ENCODE data around the gene WDR1.
A peak's percentile ranks its signal among the peaks of the same experiment; 100 is the strongest.

The WDR1 gene

GRCh38 chr4:10114607-10115006, 2.0 kb downstream of the WDR1 start:
- no peak overlapping the region for H3K9ac ChIP-seq (ENCODE audit: low read length in 5 of 5)
- peak overlapping the region; percentile 93 for H3K27ac ChIP-seq (ENCODE audit: low read depth, low read length)
- H3K9me3 ChIP-seq (ENCODE audit: control insufficient read depth in 5 of 5, low read length in 5 of 5), result no peaks in the 10 kb centered on the region
- H3K4me3 ChIP-seq (ENCODE audit: low read depth in 1 of 5, low read length in 5 of 5), result peak overlapping the region in 3 of 5 donors; percentile 82 to 89 (median 84)
- H3K27me3 ChIP-seq (ENCODE audit: control insufficient read depth in 5 of 5, insufficient read depth in 4 of 5, low read length in 5 of 5), result no peaks in the 10 kb centered on the region
- H3K4me1 ChIP-seq (ENCODE audit: control insufficient read depth in 5 of 5, insufficient read depth in 5 of 5, low read length in 5 of 5), result peaks cover 9 to 65% (median 44%) of the 10 kb centered on the region in 5 donors
- peaks cover 0 to 55% (median 51%) of the 10 kb centered on the region in 5 donors for H3K36me3 ChIP-seq (ENCODE audit: control insufficient read depth in 5 of 5, insufficient read depth in 5 of 5, low read length in 5 of 5)

DNA sequence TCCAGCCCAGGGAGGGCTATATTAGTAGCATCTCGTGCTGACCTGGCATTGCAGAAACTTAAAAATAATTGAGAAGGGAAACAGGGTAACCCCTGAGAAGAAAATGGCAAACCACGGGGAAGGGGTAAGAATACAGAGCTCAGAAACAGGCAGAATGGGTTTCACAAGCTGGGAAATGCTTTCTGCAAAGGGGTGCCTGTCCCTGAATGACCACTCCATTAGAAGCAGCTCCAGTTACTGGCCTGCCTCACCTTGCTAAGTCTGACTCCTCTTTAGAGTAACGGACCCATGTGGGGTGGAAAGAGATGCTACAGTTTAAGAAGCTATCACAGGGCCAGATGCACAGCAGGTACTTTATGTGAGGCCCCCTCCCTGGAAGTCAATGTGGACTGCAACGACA, 2.5 kb downstream of the WDR1 start:
- Histone ChIP-seq H3K9ac (ENCODE audit: low read length in 5 of 5) (no peak overlapping the region), H3K36me3 (ENCODE audit: control insufficient read depth in 5 of 5, insufficient read depth in 5 of 5, low read length in 5 of 5) (peaks cover 0 to 60% (median 56%) of the 10 kb centered on the region in 5 donors), H3K27me3 (ENCODE audit: control insufficient read depth in 5 of 5, insufficient read depth in 4 of 5, low read length in 5 of 5) (no peaks in the 10 kb centered on the region), H3K27ac (ENCODE audit: low read depth, low read length) (peak overlapping the region; percentile 93), H3K4me3 (ENCODE audit: low read depth in 1 of 5, low read length in 5 of 5) (no peak overlapping the region), H3K9me3 (ENCODE audit: control insufficient read depth in 5 of 5, low read length in 5 of 5) (no peaks in the 10 kb centered on the region), H3K4me1 (ENCODE audit: control insufficient read depth in 5 of 5, insufficient read depth in 5 of 5, low read length in 5 of 5) (peaks cover 9 to 70% (median 48%) of the 10 kb centered on the region in 5 donors)

DNA sequence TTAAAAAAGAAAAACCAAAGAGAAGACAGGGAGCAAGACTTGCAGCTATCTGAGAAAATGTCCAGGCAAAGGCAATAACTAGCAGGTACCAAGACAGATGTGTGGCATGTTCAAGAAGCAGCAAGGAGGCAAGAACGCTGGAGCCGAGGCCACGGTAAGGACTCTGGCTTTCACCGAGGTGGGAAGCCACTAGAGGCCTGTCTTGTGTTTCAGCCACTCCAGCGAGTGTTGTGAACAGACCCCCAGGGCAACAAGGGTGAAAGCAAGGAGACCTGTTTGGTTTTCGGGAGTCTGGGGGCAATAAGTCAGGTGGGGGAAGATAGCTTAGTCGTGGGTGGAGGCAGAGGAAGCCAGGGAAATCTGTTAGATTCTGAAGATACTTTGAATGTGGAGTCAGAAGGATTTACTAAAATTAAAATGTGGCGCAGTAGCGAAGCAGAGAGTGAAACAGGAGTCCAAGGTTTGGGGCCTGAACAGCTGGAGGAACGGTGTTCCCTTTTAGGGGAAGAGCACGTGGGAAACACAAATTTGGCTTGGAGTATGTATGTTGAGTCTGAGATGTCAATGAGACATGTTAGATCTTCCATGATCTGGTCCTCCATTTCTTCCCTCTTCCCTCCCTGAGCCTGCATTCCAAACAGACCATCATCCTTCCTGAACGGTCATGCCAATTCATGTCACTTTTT, 3.1 kb downstream of the WDR1 start:
- H3K4me3 ChIP-seq (ENCODE audit: low read depth in 1 of 5, low read length in 5 of 5), result no peak overlapping the region
- peaks cover 0 to 63% (median 58%) of the 10 kb centered on the region in 5 donors for H3K36me3 ChIP-seq (ENCODE audit: control insufficient read depth in 5 of 5, insufficient read depth in 5 of 5, low read length in 5 of 5)
- H3K9ac ChIP-seq (ENCODE audit: low read length in 5 of 5), result no peak overlapping the region
- no peaks in the 10 kb centered on the region for H3K27me3 ChIP-seq (ENCODE audit: control insufficient read depth in 5 of 5, insufficient read depth in 4 of 5, low read length in 5 of 5)
- peaks cover 9 to 76% (median 52%) of the 10 kb centered on the region in 5 donors for H3K4me1 ChIP-seq (ENCODE audit: control insufficient read depth in 5 of 5, insufficient read depth in 5 of 5, low read length in 5 of 5)
- H3K27ac ChIP-seq (ENCODE audit: low read depth, low read length), result no peak overlapping the region
- no peaks in the 10 kb centered on the region for H3K9me3 ChIP-seq (ENCODE audit: control insufficient read depth in 5 of 5, low read length in 5 of 5)

GRCh38 chr4:10112658-10113284, 3.8 kb downstream of the WDR1 start:
- Histone ChIP-seq H3K9ac (ENCODE audit: low read length in 5 of 5) (no peak overlapping the region), H3K4me1 (ENCODE audit: control insufficient read depth in 5 of 5, insufficient read depth in 5 of 5, low read length in 5 of 5) (peaks cover 9 to 78% (median 52%) of the 10 kb centered on the region in 5 donors), H3K27me3 (ENCODE audit: control insufficient read depth in 5 of 5, insufficient read depth in 4 of 5, low read length in 5 of 5) (no peaks in the 10 kb centered on the region), H3K27ac (ENCODE audit: low read depth, low read length) (no peak overlapping the region), H3K4me3 (ENCODE audit: low read depth in 1 of 5, low read length in 5 of 5) (no peak overlapping the region), H3K36me3 (ENCODE audit: control insufficient read depth in 5 of 5, insufficient read depth in 5 of 5, low read length in 5 of 5) (peaks cover 0 to 69% (median 63%) of the 10 kb centered on the region in 5 donors), H3K9me3 (ENCODE audit: control insufficient read depth in 5 of 5, low read length in 5 of 5) (no peaks in the 10 kb centered on the region)

- no peaks in the 10 kb centered on the region for H3K9me3 ChIP-seq (ENCODE audit: control insufficient read depth in 5 of 5, low read length in 5 of 5)
- H3K27me3 ChIP-seq (ENCODE audit: control insufficient read depth in 5 of 5, insufficient read depth in 4 of 5, low read length in 5 of 5), result no peaks in the 10 kb centered on the region
- H3K4me1 ChIP-seq (ENCODE audit: control insufficient read depth in 5 of 5, insufficient read depth in 5 of 5, low read length in 5 of 5), result peaks cover 13 to 86% (median 61%) of the 10 kb centered on the region in 5 donors
- H3K36me3 ChIP-seq (ENCODE audit: control insufficient read depth in 5 of 5, insufficient read depth in 5 of 5, low read length in 5 of 5), result peaks cover 0 to 71% (median 69%) of the 10 kb centered on the region in 5 donors
- H3K4me3 ChIP-seq (ENCODE audit: low read depth in 1 of 5, low read length in 5 of 5), result no peak overlapping the region
- H3K9ac ChIP-seq (ENCODE audit: low read length in 5 of 5), result no peak overlapping the region
- H3K27ac ChIP-seq (ENCODE audit: low read depth, low read length), result no peak overlapping the region
Measured at GRCh38 chr4:10111067-10111801, 5.4 kb downstream of the WDR1 start.

GRCh38 chr4:10109995-10110670, 6.5 kb downstream of the WDR1 start:
- H3K27ac ChIP-seq (ENCODE audit: low read depth, low read length), result no peak overlapping the region
- H3K36me3 ChIP-seq (ENCODE audit: control insufficient read depth in 5 of 5, insufficient read depth in 5 of 5, low read length in 5 of 5), result peaks cover 0 to 71% (median 68%) of the 10 kb centered on the region in 5 donors
- H3K4me3 ChIP-seq (ENCODE audit: low read depth in 1 of 5, low read length in 5 of 5), result no peak overlapping the region
- no peak overlapping the region for H3K9ac ChIP-seq (ENCODE audit: low read length in 5 of 5)
- peaks cover 10 to 83% (median 55%) of the 10 kb centered on the region in 5 donors for H3K4me1 ChIP-seq (ENCODE audit: control insufficient read depth in 5 of 5, insufficient read depth in 5 of 5, low read length in 5 of 5)
- no peaks in the 10 kb centered on the region for H3K9me3 ChIP-seq (ENCODE audit: control insufficient read depth in 5 of 5, low read length in 5 of 5)
- no peaks in the 10 kb centered on the region for H3K27me3 ChIP-seq (ENCODE audit: control insufficient read depth in 5 of 5, insufficient read depth in 4 of 5, low read length in 5 of 5)

- Histone ChIP-seq H3K9ac (ENCODE audit: low read length in 5 of 5) (no peak overlapping the region), H3K4me1 (ENCODE audit: control insufficient read depth in 5 of 5, insufficient read depth in 5 of 5, low read length in 5 of 5) (peaks cover 8 to 83% (median 55%) of the 10 kb centered on the region in 5 donors)
Measured at GRCh38 chr4:10108818-10109783, 7.5 kb downstream of the WDR1 start.

GRCh38 chr4:10108391-10108790, 8.2 kb downstream of the WDR1 start:
- peak overlapping the region; percentile 65 for H3K27ac ChIP-seq (ENCODE audit: low read depth, low read length)
- no peak overlapping the region for H3K4me3 ChIP-seq (ENCODE audit: low read depth in 1 of 5, low read length in 5 of 5)
- no peaks in the 10 kb centered on the region for H3K9me3 ChIP-seq (ENCODE audit: control insufficient read depth in 5 of 5, low read length in 5 of 5)
- H3K4me1 ChIP-seq (ENCODE audit: control insufficient read depth in 5 of 5, insufficient read depth in 5 of 5, low read length in 5 of 5), result peaks cover 8 to 80% (median 55%) of the 10 kb centered on the region in 5 donors
- peaks cover 0 to 64% (median 54%) of the 10 kb centered on the region in 5 donors for H3K36me3 ChIP-seq (ENCODE audit: control insufficient read depth in 5 of 5, insufficient read depth in 5 of 5, low read length in 5 of 5)
- H3K27me3 ChIP-seq (ENCODE audit: control insufficient read depth in 5 of 5, insufficient read depth in 4 of 5, low read length in 5 of 5), result no peaks in the 10 kb centered on the region
- no peak overlapping the region for H3K9ac ChIP-seq (ENCODE audit: low read length in 5 of 5)

More at GRCh38 chr4:10108818-10109783, 7.5 kb downstream of the WDR1 start:
- no peaks in the 10 kb centered on the region for H3K9me3 ChIP-seq (ENCODE audit: control insufficient read depth in 5 of 5, low read length in 5 of 5)
- no peak overlapping the region for H3K4me3 ChIP-seq (ENCODE audit: low read depth in 1 of 5, low read length in 5 of 5)
- no peaks in the 10 kb centered on the region for H3K27me3 ChIP-seq (ENCODE audit: control insufficient read depth in 5 of 5, insufficient read depth in 4 of 5, low read length in 5 of 5)
- H3K27ac ChIP-seq (ENCODE audit: low read depth, low read length), result no peak overlapping the region
- peaks cover 0 to 66% (median 59%) of the 10 kb centered on the region in 5 donors for H3K36me3 ChIP-seq (ENCODE audit: control insufficient read depth in 5 of 5, insufficient read depth in 5 of 5, low read length in 5 of 5)

All from subcutaneous abdominal adipose tissue (tissue), 5 donors.